ENCODE results near the gene LHPP.

Gene LHPP

GRCh38 chr10:124559372-124560132 lies 97.9 kb downstream of the LHPP start:
- DNase-seq, result no peak

DNA sequence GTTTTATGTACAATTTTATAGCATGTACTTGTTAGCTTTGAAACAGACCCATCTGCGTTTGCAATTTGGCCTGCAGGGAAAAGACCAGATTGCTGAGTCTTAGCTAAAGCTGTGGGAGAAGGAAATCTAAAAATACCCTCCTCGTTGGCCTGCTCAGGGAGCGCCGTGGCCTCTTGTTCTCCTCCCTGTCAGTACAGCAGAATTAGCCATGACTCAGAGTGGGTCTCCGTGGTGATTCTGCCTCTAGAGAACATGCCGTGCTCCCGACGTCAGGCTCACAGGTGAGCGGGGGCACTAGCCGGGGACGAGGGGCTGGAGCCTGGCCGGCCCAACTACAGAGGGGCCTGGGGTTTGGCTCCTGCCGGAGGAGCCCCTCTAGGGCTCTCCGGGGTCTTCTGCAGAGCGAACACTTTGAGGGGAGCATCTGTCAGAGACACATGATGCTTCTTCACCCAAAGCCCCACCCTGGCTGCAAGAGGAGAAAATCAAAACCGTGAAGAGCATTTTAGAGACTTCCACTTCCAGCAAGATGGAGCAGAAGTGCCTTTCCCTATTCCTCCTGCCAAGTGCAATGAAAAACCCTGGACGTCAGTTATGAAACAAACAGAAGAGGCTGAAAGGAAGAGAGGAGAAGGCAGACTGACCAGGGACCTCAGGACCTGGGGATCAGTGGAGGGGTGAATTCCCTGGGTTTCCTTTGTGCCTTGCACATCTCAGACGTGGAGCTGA lies 98.9 kb downstream of the LHPP start:
- DNase-seq, result no peak

DNA sequence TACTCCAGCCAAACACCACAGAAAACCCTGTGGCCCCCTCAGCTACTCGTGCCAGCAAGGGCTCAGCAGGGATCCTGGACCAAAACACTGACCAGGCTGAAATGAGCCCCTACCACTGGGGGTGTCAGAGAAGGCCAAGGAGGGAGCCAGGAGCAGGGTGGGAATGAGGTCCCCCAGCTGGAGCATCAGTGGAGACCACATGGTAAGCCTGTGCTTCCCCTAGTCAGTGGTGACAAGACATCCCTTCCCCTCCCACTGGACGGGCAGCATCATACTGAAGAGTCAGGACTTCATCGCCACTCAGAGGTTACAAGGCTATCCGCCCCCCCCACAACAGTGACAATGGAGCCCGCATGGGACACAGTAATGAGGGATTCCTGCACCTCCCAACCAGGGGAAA lies 99.6 kb downstream of the LHPP start:
- DNase-seq, result no peak

DNA sequence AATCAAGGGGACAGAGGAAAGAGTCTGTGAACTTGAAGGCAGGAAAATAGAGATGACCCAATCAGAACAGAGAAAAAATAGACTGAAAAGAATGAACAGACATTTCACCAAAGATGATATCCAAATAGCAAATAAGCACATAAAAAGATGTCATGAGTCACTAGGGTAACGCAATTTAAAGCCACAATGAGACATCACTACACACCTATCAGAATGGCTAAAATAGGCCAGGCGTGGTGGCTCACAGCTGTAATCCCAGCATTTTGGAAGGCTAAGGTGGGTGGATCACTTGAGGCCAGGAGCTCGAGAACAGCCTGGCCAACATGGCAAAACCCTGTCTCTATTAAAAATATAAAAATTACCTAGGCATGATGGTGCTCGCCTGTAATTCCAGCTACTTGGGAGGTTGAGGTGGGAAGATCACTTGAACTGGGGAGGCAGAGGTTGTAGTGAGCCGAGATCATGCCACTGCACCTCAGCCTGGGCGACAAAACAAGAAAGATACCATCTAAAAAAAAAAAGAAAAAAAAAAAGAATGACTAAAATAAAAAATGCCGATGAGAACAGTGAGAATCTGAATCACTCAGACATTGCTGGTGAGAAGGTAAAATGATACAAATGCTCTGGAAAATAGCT lies 100.9 kb downstream of the LHPP start:
- DNase-seq, result no peak

GRCh38 chr10:124563320-124564040 lies 101.9 kb downstream of the LHPP start:
- DNase-seq, result no peak

DNA sequence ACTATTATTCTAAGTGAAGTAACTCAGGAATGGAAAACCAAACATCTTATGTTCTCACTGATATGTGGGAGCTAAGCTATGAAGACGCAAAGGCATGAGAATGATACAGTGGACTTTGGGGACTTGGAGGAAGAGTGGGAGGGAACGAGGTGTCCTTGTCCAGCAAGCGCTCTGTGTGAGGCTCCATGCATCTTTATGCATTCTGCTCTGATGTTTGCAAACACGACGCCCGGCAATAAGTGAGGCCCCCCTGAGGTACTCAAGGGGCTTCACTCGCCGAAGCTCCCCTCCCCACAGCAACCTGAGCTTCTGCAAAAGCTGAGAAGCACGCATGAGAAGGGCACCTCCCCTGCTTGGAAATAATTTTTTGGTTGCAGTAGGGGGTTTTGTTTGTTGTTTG lies 103.3 kb downstream of the LHPP start:
- no peak for DNase-seq

DNA sequence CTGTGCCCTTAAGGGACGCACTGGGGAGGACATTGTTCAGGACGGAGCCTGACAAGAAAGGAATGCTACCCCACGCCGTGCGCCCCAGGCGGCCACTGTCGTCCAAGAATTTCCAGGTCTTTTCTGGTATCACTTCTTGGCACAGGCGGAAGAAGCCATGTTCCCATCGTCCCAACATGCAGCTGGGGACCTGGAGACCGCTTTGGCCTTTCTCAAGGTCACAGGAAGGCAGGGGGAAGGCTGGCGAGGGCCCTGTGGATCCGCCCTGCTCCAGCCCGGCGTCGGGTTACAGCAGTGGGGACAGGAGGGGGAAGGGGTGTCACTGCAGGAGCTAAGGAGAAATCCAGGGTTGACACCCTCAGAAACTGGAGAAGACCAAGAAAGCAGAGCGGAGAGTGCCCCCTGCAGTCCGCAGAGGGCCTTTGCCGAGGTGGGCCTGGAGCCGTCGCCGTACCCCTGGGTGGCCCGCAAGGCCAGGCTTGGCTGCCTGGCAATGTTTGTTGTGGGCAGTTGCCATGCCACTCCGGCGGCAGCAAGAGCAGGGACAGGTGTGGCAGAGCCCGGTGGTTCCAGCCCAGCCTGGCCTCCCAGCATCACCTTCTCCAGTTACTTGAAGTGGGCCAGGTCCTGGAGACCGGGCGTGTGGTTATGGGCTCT lies 104.1 kb downstream of the LHPP start:
- no peak for DNase-seq

- DNase-seq, result no peak
These were observed 104.7 kb downstream of the LHPP start for GRCh38 chr10:124566222-124566888.

- DNase-seq, result no peak
These were observed 105.6 kb downstream of the LHPP start for GRCh38 chr10:124566981-124567835.

GRCh38 chr10:124568339-124568738 lies 106.7 kb downstream of the LHPP start:
- no peak for DNase-seq

DNA sequence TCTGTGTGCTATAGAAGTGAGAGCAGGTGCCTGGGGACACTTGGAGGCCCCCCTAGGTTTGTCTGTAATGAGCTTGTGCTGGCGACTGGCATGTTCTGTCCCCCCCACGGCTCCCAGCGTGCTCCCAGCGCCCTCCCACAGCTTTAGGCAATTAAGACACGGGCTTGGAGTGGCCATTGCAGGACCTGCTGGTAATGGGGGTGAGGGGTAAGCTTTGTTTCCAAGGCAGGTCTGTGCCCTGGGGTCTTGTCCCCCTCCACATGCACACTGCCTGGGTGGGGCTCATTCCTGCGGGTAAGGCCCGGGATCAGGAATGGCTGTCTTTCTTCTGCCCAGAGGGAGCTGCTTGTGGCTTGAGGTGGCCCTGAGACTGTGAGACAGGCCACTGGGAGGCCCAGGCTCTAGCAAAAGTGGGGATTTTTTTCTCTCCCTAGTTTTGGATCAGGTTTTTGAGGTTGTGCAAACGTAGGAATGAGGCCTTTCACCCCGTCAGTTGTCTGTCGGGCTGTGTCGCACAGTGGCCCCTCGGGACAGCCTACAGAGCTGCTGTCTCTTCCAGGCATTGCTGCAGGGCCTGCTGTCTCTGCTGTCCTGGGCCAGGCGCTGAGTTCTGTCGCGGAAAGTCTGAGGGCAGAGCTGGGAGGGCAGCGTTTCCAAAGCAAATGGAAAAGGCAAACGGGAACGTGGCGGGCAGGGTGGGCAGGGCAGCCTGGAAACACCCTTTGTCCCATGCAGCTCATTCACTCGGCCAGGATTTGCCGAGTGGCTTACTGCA lies 107.4 kb downstream of the LHPP start:
- no peak for DNase-seq

DNA sequence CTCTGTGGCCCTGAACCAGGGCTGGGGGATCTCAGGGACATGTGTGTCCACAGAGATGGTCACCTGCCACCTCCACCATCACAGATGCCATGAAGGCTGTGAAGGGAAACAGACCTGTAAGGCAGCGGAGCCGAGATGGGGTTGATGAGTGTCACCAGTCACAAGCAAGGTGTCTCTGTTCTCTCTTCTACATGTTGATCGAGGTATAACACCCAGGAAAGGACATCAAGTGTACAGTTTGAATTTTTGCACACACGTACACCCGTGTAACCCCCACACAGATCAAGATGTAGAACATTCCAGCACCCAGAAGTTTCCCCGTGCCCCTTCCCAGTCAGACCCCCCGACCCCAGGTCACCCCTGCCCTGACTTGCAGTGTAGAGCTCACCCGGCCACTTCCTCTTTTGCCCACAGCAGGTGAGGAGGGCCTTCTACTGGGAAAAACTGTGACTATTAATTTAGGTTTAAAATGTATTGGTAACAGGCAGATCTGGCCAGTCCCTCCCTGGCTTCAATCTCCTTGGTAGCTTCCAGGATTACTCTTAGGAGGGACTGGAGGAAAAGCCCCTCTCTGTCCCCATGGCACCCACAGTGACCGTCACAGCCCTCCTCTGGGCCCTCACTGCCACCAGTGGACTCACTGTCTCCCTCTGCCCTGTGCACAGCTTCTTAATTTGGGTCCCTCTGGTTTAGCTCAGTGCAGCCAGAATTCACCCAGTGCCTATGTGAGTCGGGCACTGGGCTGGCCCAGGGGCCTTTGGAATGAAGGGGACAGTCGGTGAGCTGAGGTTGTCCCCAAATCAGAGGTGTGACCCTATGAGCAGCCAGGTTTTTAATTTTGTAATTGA lies 108.2 kb downstream of the LHPP start:
- DNase-seq, result no peak

DNA sequence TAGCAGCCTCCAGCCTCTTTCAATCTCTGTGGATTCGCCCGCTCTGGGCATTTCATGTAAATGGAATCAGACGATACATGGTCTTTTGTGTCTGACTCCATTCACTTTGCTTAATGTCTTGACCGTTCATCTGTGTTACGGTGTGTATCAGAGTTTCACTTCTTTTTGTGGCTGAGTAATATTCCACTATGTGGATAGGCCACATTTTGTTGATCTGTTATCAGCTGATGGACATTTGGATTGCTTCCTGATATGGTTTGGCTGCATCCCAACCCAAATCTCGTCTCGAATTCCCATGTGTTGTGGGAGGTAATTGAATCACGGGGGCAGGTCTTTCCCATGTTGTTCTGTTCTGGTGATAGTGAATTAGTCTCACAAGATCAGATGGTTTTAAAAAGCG lies 109.0 kb downstream of the LHPP start:
- no peak for DNase-seq

DNA sequence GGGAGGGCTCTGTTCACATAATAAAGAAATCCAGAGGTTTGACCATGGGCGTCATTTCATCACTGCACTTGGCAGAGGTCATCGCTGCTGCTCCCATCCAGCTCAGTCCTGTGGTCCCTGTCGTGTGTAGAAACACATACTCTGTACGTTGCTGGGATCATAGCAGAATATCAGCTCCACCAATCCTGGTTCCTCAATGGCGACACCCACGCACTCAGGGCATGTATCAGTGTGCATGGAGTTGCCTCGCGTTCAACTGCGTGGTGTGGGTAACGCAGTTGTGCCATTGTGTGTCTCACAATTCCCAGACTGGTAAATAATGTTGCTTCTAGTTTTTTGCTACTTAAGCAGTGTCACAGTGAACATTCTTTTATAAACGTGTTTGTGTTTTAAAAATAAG lies 111.1 kb downstream of the LHPP start:
- no peak for DNase-seq

DNA sequence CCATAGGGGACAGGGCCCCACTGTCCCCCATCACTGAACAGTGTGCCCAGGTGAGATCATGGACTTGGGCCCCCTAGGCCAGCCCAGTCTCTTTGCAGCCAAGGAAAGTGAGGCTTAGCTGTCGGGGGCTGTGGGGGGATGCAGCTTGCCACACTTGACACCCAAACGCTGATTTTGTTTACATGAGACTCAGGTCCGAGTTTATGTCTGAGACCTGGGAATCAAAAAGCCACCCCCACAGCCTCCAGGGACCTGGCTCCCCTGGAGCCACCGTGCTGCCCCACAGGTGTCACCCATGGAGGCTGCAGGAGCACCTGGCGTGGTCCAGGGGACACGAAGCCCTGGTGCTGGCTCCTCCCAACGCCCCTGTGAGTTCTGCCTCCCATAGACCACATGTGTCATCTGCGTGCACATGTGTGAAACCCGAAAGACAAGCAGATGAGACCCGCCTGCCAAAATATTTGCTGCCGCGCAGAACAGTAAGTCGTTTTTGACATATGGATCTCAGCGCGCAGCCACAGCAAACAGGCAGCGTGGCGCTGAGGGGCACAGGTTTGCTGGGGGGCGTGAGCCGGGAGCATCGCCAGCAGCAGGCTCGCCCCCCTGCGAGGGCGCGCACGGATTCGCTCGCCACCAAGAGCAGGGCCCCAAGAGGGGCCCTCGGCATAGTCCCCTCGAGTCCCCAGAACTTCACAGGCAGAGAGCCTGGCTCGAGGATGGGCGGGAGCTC lies 112.3 kb downstream of the LHPP start:
- no peak for DNase-seq

GRCh38 chr10:124574456-124575070 lies 112.9 kb downstream of the LHPP start:
- DNase-seq, result no peak

- no peak for DNase-seq
These were observed 113.7 kb downstream of the LHPP start for GRCh38 chr10:124575107-124576035.

Measured in stimulated activated CD4-positive, alpha-beta T cell treated with anti-CD3 and anti-CD28 coated beads, Interleukin-12 subunit alpha, Interleukin-12 subunit beta, amount 100 ng/mL, for 4 hours (primary cell).